GM19025 (cell line): ENCODE measurements around the gene CBX1.
"Not testable (repeated sequence)": the region's sequence is repeated elsewhere in the genome, so short reads cannot be mapped to it uniquely, and the experiment has no call there.

Experiments
- ATAC-seq: cut with Tn5 transposase; IDR thresholded peaks from one replicate; pipeline ENCODE4 v1.9.1; 2021; ENCODE audit warnings: mild to moderate bottlenecking, low read depth, moderate library complexity; ENCODE audit not compliant: unreplicated experiment

CBX1 gene

DNA sequence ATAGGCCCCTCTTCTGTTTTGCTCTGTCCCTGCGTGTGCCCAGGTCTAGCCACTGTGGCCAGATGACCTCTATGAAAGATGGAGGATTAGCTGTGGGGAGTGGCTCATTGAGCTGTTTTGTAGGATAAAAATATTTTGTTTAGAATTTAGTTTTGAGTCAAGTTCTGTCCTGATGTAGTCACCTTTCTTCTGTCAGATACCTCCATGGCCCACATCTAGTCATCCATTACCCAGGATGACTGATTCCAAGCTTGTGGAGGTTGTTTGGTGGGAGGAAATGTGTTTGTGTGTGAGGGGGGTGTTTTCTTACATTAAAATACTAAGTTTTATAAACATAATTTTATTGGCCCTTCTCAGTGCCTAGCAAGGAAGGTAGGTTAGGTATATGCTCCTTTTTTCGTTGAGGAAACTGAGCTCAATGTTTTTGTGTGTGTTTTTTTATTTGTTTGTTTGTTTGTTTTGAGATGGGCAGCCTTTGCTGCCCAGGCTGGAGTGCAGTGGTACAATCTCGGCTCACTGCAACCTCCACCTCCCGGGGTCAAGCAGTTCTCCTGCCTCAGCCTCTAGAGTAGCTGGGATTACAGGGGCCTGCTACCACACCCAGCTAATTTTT lies 22.6 kb upstream of the CBX1 start:
- no peak for ATAC-seq

DNA sequence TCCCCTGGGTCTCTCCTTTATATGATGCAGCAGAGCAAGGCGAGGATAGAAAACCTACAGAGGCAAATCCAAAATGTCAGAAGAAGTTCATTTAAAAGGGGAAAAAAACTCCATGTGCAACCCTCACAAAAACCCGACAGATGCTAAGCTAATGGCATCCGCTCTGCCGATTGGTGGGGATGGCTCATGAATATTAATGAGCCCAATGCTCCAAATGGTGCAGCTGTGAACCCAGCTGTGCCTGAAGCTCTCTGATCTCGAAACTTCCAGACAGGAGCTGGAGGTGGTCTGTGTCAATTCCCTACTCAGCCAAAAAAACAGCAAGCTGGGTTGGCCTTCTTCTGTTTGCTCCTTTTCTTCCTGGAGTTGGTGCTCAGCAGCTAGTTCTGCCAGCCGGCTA lies 21.8 kb upstream of the CBX1 start:
- ATAC-seq, result no peak

DNA sequence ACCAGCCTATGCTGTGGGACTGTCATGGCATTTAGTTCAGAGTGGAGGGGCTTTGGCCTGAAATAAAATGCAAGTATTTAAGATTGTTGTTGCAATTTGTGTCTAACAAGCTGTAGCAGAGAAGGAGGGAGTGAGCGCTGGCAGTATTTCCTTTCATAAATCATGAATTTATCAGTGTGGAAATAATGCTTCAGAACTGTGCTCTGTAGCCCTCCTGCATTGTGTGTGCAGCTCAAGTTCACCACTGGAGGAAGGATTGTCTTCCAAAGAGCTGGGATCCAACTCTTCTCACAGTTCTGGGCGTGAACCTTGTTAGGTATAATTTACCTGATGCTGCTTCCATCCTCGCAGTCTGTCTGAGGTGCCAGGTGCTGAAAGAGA lies 21.4 kb upstream of the CBX1 start:
- no peak for ATAC-seq

DNA sequence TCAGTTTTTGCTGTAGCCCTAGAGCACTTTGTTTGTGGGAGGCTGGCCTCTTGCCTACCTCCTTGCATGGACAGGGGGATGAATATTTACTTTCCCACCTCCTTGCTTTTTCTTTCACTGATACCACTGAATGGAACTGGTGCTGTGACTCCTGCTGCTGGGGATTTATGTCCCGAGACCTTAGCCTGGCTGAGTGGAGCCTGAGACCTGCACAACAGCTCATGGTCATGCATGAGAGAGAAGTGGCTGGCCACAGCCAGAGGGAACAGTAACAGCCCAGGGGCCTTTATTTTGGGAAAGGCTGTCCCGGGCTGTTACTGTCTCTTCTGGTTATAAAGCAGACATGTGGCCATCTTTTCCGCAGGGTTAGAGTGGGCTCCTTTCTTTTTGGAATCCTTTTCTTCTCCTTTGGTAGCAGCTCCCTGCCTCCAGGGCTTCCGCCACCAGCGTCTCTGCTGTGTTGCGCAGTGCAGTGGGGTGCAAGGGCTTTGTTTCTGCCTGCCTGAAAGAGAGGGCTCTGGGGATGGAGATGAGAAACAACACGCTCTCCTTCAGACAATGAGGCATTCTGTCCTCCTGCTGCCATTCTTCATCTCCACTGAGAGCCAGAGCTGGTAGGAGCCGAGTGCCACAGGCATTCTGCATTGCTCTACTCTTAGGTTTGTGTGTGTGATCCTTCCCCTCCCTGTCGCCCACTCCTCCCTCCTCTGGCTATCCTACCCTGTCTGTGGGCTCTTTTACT lies 20.8 kb upstream of the CBX1 start:
- no peak for ATAC-seq

DNA sequence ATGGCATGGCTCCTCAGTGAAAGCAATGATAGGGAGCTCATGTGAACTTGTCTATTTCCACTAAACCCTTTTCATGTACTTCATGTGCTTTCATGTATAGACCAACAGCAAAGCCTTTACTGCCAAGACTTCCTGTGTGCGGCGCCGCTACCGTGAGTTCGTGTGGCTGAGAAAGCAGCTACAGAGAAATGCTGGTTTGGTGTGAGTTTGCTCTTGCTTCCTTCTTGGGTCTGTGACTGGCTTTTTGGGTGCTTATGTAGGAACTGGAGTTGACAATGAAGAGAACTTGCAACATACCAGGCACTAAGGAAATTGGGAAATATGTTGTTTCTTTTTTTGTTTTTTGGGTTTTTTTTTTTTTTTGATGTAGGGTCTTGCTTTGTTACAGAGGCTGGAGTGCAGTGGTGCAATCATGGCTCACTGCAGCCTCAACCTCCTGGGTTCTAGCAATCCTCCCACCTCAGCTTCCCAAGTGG lies 12.0 kb upstream of the CBX1 start:
- ATAC-seq, result no peak

DNA sequence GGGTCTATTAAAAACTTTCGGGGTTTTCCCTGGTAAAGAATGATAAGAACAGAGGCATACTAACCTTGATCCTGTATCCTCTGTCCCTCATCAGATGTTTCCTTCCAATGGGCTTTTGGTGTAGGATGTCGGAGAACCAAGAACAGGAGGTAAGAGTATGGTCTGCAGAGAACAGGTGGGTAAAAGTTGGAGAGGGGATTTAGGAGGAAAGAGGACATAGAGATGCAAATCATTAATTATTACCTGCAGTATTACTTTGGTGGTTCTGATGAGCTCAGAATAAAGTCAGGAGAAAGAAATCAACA lies 10.6 kb upstream of the CBX1 start:
- no peak for ATAC-seq

DNA sequence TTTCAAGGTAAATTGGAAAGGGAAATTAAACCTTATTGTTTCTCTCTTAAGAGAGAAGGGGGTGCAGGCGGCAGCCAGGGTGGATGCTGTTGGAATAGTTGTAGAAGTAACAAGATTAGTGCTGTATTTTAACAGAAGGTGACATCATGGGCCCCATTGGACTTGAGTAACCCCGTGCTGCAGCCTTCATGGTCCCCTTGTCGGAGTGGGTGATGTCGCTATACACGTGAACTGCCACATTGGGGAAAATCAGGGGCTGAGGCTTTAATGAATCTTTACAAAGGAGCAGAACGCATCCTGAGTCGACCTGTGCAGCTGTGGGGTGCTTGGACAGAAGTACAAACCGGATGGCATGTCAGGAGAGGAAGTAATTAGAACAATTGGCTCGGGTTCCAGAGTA lies 9.5 kb upstream of the CBX1 start:
- ATAC-seq, result no peak

DNA sequence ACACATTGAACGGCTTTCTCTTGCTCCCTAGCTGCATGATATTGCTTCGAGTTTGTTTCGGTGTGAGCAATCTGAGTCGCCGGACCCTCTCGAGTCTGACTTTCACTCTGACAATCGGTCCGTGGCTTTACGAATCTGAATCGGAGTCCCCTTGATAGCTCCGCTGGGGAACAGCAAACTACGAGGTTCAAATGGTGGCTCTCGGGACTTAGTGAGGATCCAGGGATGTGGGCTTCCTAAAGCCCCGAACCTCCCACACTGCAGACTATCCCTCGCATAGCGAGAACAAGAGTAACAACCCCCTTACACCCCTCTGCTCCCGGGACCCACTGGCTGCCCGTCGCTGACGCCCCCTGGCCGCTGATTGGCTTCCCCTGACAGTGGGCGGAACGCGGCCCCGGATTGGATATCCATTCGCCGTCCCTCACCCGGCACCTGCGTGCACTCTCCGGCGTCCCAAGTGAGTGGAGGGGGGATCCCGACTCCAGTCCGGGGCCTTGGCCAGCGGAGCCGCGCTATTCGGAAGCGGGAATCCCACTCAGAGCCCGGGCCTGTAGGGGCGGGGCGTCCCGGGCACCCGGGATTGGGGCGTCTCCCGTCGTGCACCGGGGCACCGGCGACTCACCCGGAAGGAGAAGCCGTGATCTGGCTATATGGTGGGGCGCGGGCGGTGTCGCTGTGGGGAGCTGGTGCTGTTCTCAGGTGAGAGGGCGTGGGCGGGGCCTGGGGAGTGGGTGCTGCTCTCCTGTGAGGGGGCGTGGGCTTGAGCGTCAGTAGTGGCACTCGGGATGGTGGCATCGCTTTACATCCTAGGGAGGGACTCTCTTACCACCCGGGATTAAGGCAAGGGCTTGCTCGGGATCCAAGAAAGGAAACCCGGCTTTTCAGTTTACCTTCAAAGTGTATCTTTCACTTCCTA lies 6.1 kb upstream of the CBX1 start, which contains the start of gene SNX11:
Gene SNX11 (plus strand): TSS at position 630 of the 919 bp plus-strand sequence. CDS start 4,278 bp downstream, outside the sequence.
- peak; percentile 73 for ATAC-seq

DNA sequence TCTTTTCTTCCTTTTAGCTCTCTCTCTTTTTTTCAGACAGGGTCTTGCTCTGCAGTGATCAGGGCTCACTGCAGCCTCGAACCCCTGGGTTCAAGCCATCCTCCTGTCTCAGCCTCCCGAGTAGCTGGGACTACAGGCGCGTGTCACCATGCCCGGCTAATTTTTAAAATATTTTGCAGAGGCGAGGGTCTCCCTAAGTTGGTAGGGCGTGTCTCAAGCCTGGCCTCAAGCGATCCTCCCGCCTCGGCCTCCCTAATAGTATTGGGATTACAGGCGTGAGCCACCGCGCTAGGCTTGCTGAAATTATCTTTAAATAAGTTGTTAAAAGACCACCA lies 5.5 kb upstream of the CBX1 start:
- no peak for ATAC-seq

DNA sequence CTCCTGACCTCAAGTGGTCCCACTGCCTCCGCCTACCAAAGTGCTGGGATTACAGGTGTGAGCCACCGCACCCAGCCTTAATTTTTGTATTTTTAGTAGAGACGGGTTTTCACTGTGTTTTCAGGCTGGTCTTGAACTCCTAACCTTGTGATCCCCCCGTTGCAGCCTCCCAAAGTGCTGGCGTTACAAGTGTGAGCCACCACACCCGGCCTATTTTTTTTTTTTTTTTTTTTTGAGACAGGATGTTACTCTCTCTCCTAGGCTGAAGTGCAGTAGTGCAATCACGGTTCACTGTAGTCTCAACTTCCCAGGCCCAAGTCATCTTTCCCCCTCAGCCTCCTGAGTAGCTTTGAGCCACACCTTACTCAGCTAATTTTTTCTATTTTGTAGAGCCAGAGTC lies 3.2 kb upstream of the CBX1 start:
- no peak for ATAC-seq

DNA sequence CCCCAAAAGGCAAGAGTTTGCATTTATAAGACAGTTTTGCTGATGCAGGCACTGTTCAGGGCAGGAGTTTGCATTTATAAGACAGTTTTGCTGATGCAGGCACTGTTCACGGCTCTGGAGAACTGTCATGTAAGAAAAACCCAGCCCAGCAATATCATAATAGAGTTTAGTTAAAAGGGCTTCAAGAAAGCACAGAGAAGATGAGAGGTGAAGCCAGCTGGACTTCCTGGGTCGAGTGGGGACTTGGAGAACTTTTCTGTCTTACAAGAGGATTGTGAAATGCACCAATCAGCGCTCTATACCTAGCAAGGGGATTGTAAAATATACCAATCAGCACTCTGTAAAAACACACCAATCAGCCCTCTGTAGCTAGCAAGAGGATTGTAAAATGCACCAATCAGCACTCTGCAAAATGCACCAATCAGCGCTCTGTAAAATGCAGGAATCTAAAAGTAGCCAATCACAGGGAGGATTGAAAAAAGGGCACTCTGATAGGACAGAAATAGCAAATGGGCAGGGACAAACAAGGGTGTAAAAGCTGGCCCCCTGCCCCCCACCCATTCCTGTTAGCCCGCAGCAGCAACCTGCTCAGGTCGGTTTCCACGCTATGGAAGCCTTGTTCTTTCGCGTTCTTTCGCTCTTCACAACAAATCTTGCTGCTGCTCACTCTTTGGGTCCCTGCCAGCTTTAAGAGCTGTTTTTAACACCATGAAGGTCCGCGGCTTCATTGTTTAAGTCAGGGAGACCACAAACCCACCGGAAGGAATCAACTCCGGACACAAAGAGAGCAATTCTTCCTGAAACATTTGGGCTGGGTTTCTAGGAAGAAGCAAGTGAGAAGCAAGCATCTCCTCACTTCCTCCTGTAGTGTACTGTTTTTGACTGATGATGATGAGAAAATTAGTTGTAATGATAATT lies 1.8 kb upstream of the CBX1 start:
- ATAC-seq, result no peak

DNA sequence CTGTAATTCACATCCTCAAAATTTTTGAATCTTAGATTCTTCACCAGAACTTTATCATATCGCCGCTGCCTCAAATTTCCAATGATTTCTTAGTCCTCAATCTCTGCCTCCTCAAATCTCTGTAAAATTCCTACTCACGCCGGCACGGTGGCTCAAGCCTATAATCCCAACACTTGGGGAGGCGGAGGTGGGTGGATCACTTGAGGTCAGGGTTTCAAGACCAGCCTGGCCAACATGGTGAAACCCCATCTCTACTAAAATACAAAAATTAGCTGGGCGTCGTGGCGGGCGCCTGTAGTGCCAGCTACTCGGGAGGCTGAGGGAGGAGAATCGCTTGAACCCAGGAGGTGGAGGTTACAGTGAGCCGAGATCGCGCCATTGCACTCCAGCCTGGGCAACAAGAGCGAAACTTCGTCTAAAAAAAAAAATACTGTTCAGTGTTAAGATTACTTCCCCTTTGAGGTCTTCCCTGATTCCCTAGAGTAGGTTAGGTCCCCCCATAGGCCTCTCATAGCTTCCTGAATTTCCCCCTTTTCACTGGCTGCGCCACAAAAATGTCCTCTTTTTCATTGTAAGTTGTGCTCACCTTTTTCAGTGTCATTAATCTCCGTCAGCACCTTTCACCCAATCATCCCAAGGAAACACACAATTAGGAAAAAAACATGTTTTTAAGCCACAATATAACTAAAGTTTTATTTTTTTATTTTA lies 919 bp upstream of the CBX1 start:
- ATAC-seq, result no peak

DNA sequence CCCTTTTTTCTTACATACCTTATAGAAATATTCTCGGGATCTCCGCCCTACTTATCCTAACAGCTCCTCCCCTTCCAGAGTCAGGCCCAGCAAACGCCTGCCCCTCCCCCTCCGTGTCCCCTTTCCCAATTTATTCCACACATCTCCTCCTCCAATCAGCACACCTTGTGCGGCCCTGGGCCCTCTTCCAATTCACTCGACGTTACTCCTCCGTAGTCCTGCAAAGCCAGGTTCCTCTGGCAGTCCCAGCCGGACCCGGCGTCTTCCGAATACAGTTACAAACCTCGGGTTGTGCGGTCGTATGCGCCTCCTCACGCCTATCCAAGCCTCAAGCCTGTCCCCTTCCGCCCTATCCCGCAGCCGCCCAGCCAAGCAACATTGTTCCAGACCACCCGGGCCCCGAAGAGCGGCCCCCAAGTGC lies 677 bp downstream of the CBX1 start:
- no peak for ATAC-seq

DNA sequence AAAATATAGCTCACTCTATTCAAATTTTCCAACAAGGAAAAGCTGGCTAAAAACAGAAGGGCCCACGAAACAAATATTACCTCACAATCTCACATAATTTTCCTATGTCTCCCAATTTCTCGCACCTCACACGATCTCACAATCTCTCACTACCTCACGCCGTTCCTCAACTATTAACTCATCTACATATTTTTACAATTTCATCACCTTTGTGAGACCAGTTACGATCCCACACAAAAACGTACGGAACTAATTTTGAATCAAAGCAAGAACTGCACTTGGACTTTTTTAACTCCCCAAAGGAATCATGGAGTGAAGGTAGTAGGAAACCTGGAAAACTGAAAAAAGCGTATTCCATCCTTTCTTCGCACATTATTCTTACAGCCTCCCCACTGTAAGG lies 1.1 kb downstream of the CBX1 start:
- no peak for ATAC-seq

DNA sequence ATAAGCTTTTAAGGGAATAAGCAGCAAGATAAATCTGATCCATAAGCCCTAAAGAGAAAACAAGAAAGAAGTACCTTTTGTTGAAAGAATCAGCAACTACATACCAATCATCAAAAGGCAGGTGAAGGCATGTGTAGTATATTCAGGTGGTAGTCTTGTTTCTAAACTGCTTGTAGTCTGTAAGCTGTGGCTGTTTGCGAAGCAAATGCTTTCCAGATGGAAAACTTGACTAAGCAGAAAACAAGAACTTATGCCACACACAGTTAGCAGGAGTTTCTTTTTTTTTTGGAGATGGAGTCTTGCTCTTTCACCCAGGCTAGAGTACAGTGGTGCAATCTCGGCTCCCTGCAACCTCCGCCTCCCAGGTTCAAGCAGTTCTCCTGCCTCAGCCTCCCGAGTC lies 5.7 kb downstream of the CBX1 start:
- no peak for ATAC-seq

DNA sequence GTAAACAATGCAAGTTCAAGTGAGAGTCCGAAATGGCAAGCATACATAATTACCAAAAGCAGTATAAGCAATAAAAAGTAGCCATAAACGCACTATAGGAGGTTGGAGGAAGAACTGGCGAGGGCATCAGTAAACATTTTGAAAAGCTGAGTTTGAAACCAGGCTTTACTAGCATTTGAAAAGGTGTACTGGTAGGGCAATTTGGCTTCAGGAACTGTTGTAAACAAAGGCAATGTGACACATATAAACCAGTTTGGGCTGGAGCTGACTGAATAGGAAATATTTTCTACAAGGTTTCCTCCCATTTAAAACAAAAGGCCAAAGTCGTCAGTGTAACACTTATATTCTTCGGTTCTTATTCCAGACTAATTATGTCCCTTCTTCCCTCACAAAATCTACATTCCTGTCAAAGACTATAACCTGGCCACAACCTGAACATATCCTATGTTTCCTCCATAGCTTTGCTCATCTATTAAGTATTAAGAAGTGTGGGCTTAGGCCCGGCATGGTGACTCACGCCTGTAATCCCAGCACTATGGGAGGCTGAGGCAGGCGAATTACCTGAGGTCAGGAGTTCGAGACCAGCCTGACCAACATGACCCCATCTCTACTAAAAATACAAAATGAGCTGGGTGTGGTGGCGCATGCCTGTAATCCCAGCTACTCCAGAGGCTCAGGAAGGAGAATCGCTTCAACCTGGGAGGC lies 7.8 kb downstream of the CBX1 start:
- no peak for ATAC-seq

DNA sequence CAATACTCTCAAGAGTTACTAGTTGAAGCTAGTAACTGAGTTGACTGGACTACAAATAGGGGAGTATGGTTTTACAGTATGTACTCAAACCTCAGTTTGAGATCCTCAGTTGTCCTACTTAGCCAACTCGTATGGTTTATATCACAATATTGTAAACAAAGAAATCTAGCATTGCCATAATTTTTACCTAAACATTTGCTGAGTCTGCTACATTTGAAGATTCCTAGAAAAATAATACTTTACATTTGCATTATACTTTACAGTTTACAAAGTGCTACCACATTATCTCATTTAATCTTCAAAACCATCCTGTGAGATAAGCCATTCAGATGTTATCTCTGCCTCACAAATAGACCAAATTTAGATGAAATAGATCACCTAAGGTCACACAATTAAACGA lies 16.3 kb downstream of the CBX1 start:
- no peak for ATAC-seq

DNA sequence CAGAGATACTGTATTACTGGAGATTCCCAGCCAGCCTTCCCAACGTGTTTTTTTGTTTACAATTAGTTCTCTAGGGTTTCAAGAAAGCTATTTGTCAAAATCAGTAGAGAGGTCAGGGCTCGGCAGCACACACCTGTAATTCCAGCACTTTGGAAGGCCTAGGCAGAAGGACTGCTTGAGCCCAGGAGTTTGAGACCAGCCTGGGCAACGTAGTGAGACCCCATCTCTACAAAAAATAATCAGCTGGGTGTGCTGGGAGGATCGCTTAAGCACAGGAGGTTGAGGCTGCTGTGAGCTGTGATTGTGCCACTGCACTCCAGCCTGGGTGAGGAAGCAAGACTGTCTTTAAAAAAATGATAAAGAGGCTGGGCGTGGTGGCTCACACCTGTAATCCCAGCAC lies 19.4 kb downstream of the CBX1 start:
- ATAC-seq, result no peak

DNA sequence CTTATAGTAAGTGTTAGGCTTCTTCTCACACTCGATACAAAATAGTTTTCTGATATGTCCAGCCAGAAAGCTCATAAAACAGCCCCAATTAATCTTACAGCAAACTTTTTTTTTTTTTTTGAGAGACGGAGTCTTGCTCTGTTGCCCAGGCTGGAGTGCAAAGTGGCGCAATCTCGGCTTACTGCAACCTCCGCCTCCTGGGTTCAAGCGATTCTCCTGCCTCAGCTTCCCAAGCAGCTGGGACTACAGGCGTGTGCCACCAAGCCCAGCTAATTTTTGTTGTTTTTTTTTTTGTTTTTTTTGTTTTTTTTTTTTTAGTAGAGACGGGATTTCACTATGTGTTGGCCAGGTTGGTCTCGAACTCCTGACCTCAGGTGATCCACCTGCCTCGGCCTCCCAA lies 24.1 kb downstream of the CBX1 start:
- ATAC-seq, result not testable (repeated sequence)
